Measurements from ENCODE around the gene MMEL1.

Gene MMEL1

DNA sequence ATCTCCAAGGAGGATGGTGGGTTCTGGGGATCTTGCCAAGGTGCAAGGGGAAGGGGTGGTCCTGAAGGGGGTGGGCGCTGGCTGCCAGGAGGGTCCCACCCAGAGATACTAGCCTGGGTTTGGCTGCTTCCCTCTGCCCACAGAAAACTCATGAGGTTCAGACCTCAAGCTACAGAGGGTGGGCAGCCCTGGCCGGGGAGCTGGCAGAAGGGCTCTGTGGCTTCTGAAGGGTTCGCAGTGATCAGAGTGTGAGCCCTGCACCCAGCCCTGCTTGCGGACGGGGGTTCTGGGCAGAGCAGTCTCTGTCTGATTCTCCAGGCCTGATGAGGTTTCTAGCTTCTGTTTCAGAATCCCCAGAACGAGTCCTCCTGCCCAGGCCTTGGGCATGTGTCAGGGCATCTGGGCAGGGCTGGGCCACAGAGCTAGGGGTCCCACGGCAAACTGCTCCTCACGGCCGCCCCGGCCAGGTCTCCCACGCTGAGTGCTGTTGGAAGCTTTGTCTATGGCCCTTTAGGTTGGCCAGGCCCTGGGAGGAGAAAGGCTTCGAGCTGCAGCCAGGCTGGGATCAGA is 635 bp upstream of the MMEL1 start:
- H3K4me1 ChIP-seq (ENCODE audit: low read depth, poor library complexity, severe bottlenecking) = no peaks in the 10 kb centered on the region
- H3K27me3 ChIP-seq (ENCODE audit: insufficient read depth, low read depth) = peaks cover 29% of the 10 kb centered on the region
- TF ChIP-seq, protein P1, sequence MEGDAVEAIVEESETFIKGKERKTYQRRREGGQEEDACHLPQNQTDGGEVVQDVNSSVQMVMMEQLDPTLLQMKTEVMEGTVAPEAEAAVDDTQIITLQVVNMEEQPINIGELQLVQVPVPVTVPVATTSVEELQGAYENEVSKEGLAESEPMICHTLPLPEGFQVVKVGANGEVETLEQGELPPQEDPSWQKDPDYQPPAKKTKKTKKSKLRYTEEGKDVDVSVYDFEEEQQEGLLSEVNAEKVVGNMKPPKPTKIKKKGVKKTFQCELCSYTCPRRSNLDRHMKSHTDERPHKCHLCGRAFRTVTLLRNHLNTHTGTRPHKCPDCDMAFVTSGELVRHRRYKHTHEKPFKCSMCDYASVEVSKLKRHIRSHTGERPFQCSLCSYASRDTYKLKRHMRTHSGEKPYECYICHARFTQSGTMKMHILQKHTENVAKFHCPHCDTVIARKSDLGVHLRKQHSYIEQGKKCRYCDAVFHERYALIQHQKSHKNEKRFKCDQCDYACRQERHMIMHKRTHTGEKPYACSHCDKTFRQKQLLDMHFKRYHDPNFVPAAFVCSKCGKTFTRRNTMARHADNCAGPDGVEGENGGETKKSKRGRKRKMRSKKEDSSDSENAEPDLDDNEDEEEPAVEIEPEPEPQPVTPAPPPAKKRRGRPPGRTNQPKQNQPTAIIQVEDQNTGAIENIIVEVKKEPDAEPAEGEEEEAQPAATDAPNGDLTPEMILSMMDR (conservative IDR thresholded peaks at IDR 0.05; ENCODE audit: low read depth, low read length) = no peak
- H3K4me3 ChIP-seq (IDR thresholded peaks at IDR 0.05; ENCODE audit: insufficient read depth, low read depth, low read length) = no peak overlapping the region
- H3K9ac ChIP-seq = no peak overlapping the region
- no peak overlapping the region for H2AFZ ChIP-seq (ENCODE audit: low read depth)
- H4K20me1 ChIP-seq (ENCODE audit: insufficient read depth) = no peaks in the 10 kb centered on the region
- no peaks in the 10 kb centered on the region for H3K79me2 ChIP-seq (ENCODE audit: insufficient read depth, low read depth)
- no peaks in the 10 kb centered on the region for H3K36me3 ChIP-seq (ENCODE audit: insufficient read depth)
- H3K4me2 ChIP-seq = no peak overlapping the region
- no peak overlapping the region for H3K27ac ChIP-seq

DNA sequence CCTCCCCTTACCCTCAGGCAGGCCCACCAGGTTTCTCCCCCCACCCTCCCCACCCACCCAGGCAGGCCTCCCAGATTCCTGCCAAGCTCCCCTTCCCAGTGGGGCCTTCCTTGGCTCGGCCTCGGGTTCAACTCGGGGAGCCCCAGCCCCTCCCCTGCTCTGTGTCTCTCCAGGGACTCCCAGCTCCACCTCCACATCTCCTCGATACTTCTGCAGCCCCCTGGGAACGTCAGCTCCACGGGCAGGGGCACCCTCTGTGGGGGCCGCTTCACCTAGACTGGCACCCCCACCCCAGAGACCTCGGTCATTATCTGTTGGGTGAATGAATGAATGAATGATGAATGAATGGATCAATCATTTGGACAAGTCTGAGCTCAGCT is 775 bp downstream of the MMEL1 start:
- Histone ChIP-seq H3K27me3 (ENCODE audit: insufficient read depth, low read depth) (peaks cover 26% of the 10 kb centered on the region), H2AFZ (ENCODE audit: low read depth) (no peak overlapping the region), H3K4me2 (no peak overlapping the region), H4K20me1 (ENCODE audit: insufficient read depth) (no peaks in the 10 kb centered on the region), H3K27ac (no peak overlapping the region), H3K79me2 (ENCODE audit: insufficient read depth, low read depth) (no peaks in the 10 kb centered on the region), H3K4me3 (IDR thresholded peaks at IDR 0.05; ENCODE audit: insufficient read depth, low read depth, low read length) (no peak overlapping the region), H3K9ac (no peak overlapping the region), H3K36me3 (ENCODE audit: insufficient read depth) (no peaks in the 10 kb centered on the region), H3K4me1 (ENCODE audit: low read depth, poor library complexity, severe bottlenecking) (no peaks in the 10 kb centered on the region)
- TF ChIP-seq, protein P1 (conservative IDR thresholded peaks at IDR 0.05; ENCODE audit: low read depth, low read length) = no peak

DNA sequence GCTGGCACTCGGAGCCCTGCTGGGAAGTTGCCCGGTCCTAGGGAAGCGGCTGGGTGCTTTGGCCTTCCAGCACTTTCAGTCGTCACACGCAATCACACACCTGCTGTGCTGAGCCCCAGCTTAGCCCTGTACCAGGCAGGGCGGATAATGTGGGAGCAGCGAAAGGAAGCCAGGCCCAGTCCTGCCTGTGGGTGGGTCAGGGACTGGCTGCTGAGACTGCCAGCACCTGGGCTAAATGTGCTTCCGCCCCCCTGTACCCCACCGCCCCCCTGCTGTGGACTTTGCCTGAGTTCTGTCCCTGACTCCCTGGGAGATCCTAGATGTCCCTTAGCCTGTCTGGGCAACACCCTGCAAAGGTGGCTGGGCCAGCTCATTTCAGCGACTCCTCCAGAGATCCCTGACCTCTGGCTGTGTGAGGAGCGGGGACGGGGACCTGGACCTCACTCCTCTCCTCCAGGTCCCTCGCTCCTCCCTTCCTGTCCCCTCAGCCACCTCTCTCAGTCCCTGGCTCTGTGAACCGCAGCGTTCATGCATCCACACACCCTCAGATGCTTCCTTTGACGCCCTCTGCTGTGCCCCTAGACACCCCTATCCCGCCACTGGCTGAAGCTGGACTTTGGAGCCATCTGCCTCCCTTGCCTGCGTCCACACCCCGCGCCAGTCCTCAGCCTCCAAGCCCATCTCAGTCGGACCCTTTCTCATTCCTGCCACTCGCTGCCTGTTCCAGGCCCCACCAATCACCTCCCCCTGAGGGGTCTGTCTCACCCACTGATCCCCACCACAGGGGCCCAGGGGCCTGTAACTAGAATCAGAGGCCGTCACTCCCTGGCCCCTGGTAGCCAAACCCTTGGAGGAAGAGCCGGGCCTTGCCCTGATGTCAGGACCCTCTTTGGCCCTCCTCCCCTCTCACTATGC is 1.4 kb downstream of the MMEL1 start:
- H3K79me2 ChIP-seq (ENCODE audit: insufficient read depth, low read depth) = no peaks in the 10 kb centered on the region
- H3K4me3 ChIP-seq (IDR thresholded peaks at IDR 0.05; ENCODE audit: insufficient read depth, low read depth, low read length) = no peak overlapping the region
- no peaks in the 10 kb centered on the region for H3K4me1 ChIP-seq (ENCODE audit: low read depth, poor library complexity, severe bottlenecking)
- peaks cover 26% of the 10 kb centered on the region for H3K27me3 ChIP-seq (ENCODE audit: insufficient read depth, low read depth)
- TF ChIP-seq, protein P1 (conservative IDR thresholded peaks at IDR 0.05; ENCODE audit: low read depth, low read length) = no peak
- no peak overlapping the region for H3K4me2 ChIP-seq
- H4K20me1 ChIP-seq (ENCODE audit: insufficient read depth) = no peaks in the 10 kb centered on the region
- no peak overlapping the region for H2AFZ ChIP-seq (ENCODE audit: low read depth)
- H3K36me3 ChIP-seq (ENCODE audit: insufficient read depth) = no peaks in the 10 kb centered on the region
- no peak overlapping the region for H3K27ac ChIP-seq
- no peak overlapping the region for H3K9ac ChIP-seq

DNA sequence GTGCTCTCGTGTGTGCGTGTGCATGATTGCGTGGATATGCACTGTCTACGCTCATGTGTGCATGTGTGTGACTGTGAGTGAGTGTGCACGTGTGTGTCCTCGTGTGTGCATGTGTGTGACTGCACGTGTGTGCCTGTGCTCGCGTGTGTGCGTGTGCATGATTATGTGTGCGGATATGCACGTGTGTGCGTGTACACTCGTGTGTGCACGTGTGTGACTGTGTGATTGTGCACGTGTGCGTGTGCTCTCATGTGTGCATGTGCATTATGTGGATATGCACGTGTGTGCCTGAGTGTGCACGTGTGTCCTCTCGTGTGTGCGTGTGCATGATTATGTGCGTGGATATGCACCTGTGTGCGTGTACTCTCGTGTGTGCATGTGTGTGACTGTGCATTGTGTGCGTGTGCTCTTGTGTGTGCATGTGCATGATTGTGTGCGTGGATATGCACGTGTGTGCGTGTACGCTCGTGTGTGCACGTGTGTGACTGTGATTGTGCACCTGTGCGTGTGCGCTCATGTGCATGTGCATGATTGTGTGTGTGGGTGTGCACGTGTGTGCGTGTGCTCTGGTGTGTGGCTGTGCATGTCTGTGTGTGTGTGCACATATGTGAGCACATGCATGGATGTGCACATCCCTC is 2.2 kb downstream of the MMEL1 start:
- H3K36me3 ChIP-seq (ENCODE audit: insufficient read depth) = no peaks in the 10 kb centered on the region
- no peaks in the 10 kb centered on the region for H3K4me1 ChIP-seq (ENCODE audit: low read depth, poor library complexity, severe bottlenecking)
- H3K4me3 ChIP-seq (IDR thresholded peaks at IDR 0.05; ENCODE audit: insufficient read depth, low read depth, low read length) = no peak overlapping the region
- no peak overlapping the region for H2AFZ ChIP-seq (ENCODE audit: low read depth)
- H3K4me2 ChIP-seq = no peak overlapping the region
- no peaks in the 10 kb centered on the region for H4K20me1 ChIP-seq (ENCODE audit: insufficient read depth)
- TF ChIP-seq, protein P1 (conservative IDR thresholded peaks at IDR 0.05; ENCODE audit: low read depth, low read length) = no peak
- H3K27me3 ChIP-seq (ENCODE audit: insufficient read depth, low read depth) = peaks cover 26% of the 10 kb centered on the region
- no peak overlapping the region for H3K27ac ChIP-seq
- no peaks in the 10 kb centered on the region for H3K79me2 ChIP-seq (ENCODE audit: insufficient read depth, low read depth)
- no peak overlapping the region for H3K9ac ChIP-seq
